ENCODE data around the gene PHC2. TPM values are rescaled to one million over a fixed set of nuclear protein-coding genes. Genes with fewer than 3 reads are reported as not detected.

PHC2 gene
- total and polyA plus RNA-seq, 9 of the 15 experiments (the other 6 are each of a cell fraction or from before 2014, with no cell fraction given) = 3.1 to 67.6 (median 34.6) TPM

- H2AFZ ChIP-seq (ENCODE audit: low read depth, low read length) = no peak overlapping the region
- no peaks in the 10 kb centered on the region for H3K79me2 ChIP-seq (ENCODE audit: control insufficient read depth, insufficient read depth, low read length)
- TF ChIP-seq ARID3B (CRISPR knock-in tag; IDR thresholded peaks at IDR 0.05; ENCODE audit: borderline replicate concordance) (no peak), PRDM10 (IDR thresholded peaks at IDR 0.05; ENCODE audit: partially characterized antibody) (peak; percentile 20), FOXK2 (conservative IDR thresholded peaks at IDR 0.05 in 1 of 2, IDR thresholded peaks at IDR 0.05 in 1 of 2; ENCODE audit: low read depth in 2 of 2) (no peak), MTA1 (IDR thresholded peaks at IDR 0.05; ENCODE audit: borderline replicate concordance) (no peak)
- FAIRE-seq (no peak), DNase-seq (ENCODE audit: extremely low read depth in 1 of 4, low spot score in 3 of 4) (peak in 1 of 4 experiments; percentile 4), ATAC-seq (no peak)
- no peaks in the 10 kb centered on the region for H3K9me3 ChIP-seq (replicated peaks; ENCODE audit: control insufficient read depth, insufficient read depth, low read depth, low read length)
- peaks cover 5 to 25% of the 10 kb centered on the region in 2 experiments; a peak in 4 of 5 replicates for H3K4me1 ChIP-seq (replicated peaks in 1 of 2; ENCODE audit: control insufficient read depth in 2 of 2, insufficient read depth in 2 of 2, low read length in 2 of 2)
- no peaks in the 10 kb centered on the region for H3K9me1 ChIP-seq (ENCODE audit: control insufficient read depth, insufficient read depth, low read length)
- no peaks in the 10 kb centered on the region for H3K36me3 ChIP-seq (ENCODE audit: control insufficient read depth, insufficient read depth, low read length)
- no peaks in the 10 kb centered on the region for H4K20me1 ChIP-seq (replicated peaks; ENCODE audit: control insufficient read depth, insufficient read depth, low read length)
- in situ Hi-C loops (cut with MboI) = no loop called here
- 0 out of 5 replicates have a peak, but pooled peaks cover 0 to 2% of the 10 kb centered on the region in 2 experiments for H3K27me3 ChIP-seq (ENCODE audit: control insufficient read depth in 2 of 2, insufficient read depth in 2 of 2, low read length in 2 of 2)
- no peak overlapping the region for H3K9ac ChIP-seq (ENCODE audit: insufficient read depth in 1 of 2, low read depth in 2 of 2, low read length in 2 of 2)
- ChIA-PET POLR2A (no interaction called here), CTCF (ENCODE audit: low intra/inter-chr PET ratio) (no interaction called here)
- intact Hi-C loops (cut with micrococcal nuclease) = no loop called here
- BruUV-seq (replicated peaks) = no TSS peak
- H3K4me3 ChIP-seq = no peak overlapping the region
- H3K4me2 ChIP-seq (ENCODE audit: insufficient read depth, low read length) = no peak overlapping the region
- H3K27ac ChIP-seq (ENCODE audit: extremely low read depth, low read depth, low read length) = no peak overlapping the region
These were observed 32.9 kb downstream of the PHC2 start for GRCh38 chr1:33397994-33398393.

Data from K562 (cell line).